B cell (primary cell): ENCODE data around the gene SLC29A3. TPM values are rescaled to one million over a fixed set of nuclear protein-coding genes. Genes with fewer than 3 reads are reported as not detected.
A peak's percentile ranks its signal among the peaks of the same experiment; 100 is the strongest.

Source experiments
- ATAC-seq: fragments of 200-7000 bp; cut with Tn5 transposase; one replicate; pipeline ENCODE4 v1.10.0; 2021; ENCODE audit warnings: low read depth, mild to moderate bottlenecking, moderate number of reproducible peaks, moderate library complexity
- CTCF ChIA-PET: fragments of 350-600 bp; sonication (Branson Sonifier 250); formaldehyde crosslinking; loops from one replicate; lab custom pipeline; 2021; ENCODE audit warnings: antibody characterized with exemption, inconsistent platforms; lab: Charles Lee
- POLR2A ChIA-PET: fragments of 350-600 bp; sonication (Branson Sonifier 250); formaldehyde crosslinking; loops from one replicate; lab custom pipeline; 2021; ENCODE audit warnings: antibody characterized with exemption; lab: Charles Lee
- DNase-seq: peaks from one replicate; pipeline ENCODE4 v3.0.0; 2013
- H2AFZ ChIP-seq: 2 replicates; pipeline ENCODE4 v1.6.1; 2012; ENCODE audit warnings: mild to moderate bottlenecking, low read depth, low read length; ENCODE audit not compliant: insufficient read depth, poor library complexity, severe bottlenecking
- H3K27ac ChIP-seq, 2 donors: 1 replicate in 1 of 2; 2 replicates in 1 of 2; pipeline ENCODE4 v1.5.1; 2012 to 2013; ENCODE audit warnings: low read length in 2 of 2, mild to moderate bottlenecking in 2 of 2, moderate library complexity in 1 of 2
- H3K27me3 ChIP-seq, 4 experiments: fragments of 200-600 bp in 1 of 4; sonication (generic) in 1 of 4; replicated peaks in 1 of 4; 1 replicate in 2 of 4; 2 replicates in 2 of 4; pipeline versions ENCODE4 v1.6.1 to v1.7.0; 2013 to 2016; ENCODE audit warnings: low read length in 3 of 4, mild to moderate bottlenecking in 2 of 4, mixed read lengths in 1 of 4, moderate library complexity in 1 of 4; ENCODE audit not compliant: insufficient read depth in 4 of 4, control insufficient read depth in 3 of 4; ENCODE audit errors: control extremely low read depth in 1 of 4
- H3K36me3 ChIP-seq, 2 experiments: replicated peaks in 1 of 2; 1 replicate in 1 of 2; 2 replicates in 1 of 2; pipeline versions ENCODE4 v1.6.1 to v1.7.1; 2013; ENCODE audit warnings: low read length in 1 of 2; ENCODE audit not compliant: insufficient read depth in 2 of 2, control insufficient read depth in 1 of 2; ENCODE audit errors: control extremely low read depth in 1 of 2, extremely low read depth in 1 of 2
- H3K4me1 ChIP-seq, 2 donors: fragments of 200-600 bp in 1 of 2; sonication (generic) in 1 of 2; 1 replicate in 1 of 2; 2 replicates in 1 of 2; pipeline versions ENCODE4 v1.5.1 to v1.6.1; 2013 to 2017; ENCODE audit warnings: low read length in 2 of 2; ENCODE audit not compliant: control insufficient read depth in 2 of 2, insufficient read depth in 2 of 2
- H3K4me2 ChIP-seq: replicated peaks from 2 replicates; pipeline ENCODE3; 2012; ENCODE audit warnings: mild to moderate bottlenecking, low read depth, low read length; ENCODE audit not compliant: poor library complexity, severe bottlenecking
- H3K4me3 ChIP-seq, 5 experiments: fragments of 200-600 bp in 1 of 5; sonication (generic) in 1 of 5; 1 replicate in 3 of 5; 2 replicates in 2 of 5; pipeline versions ENCODE4 v1.5.1 to v1.7.0; 2011 to 2016; ENCODE audit warnings: low read length in 4 of 5, mild to moderate bottlenecking in 4 of 5, low read depth in 2 of 5, control low read depth in 1 of 5, moderate library complexity in 1 of 5; ENCODE audit not compliant: insufficient read depth in 1 of 5; ENCODE audit errors: control extremely low read depth in 1 of 5, extremely low read depth in 1 of 5
- H3K79me2 ChIP-seq: fragments of 200-600 bp; sonication (generic); one replicate; pipeline ENCODE4 v1.6.0; 2016; ENCODE audit warnings: low read length; ENCODE audit not compliant: control insufficient read depth, insufficient read depth
- H3K9ac ChIP-seq: fragments of 200-600 bp; sonication (generic); 2 replicates; pipeline ENCODE4 v1.6.1; 2017; ENCODE audit warnings: mild to moderate bottlenecking, low read length, moderate library complexity
- H3K9me3 ChIP-seq, 3 donors: one replicate each; pipeline versions ENCODE4 v1.6.1 to v1.7.1; 2013; ENCODE audit warnings: low read length in 2 of 3; ENCODE audit not compliant: control insufficient read depth in 2 of 3, insufficient read depth in 1 of 3; ENCODE audit errors: control extremely low read depth in 1 of 3
- H4K20me1 ChIP-seq: 2 replicates; pipeline ENCODE4 v1.6.0; 2012; ENCODE audit warnings: mild to moderate bottlenecking, low read length; ENCODE audit not compliant: insufficient read depth, control insufficient read depth, poor library complexity, severe bottlenecking
- H3K27ac Mint-ChIP-seq: one replicate; pipeline ENCODE4 v1.8.0; 2021; ENCODE audit warnings: mixed read lengths
- H3K27me3 Mint-ChIP-seq: one replicate; pipeline ENCODE4 v1.8.0; 2021; ENCODE audit warnings: mixed read lengths
- H3K4me1 Mint-ChIP-seq: one replicate; pipeline ENCODE4 v1.8.0; 2021; ENCODE audit warnings: mixed read lengths
- H3K4me3 Mint-ChIP-seq: one replicate; pipeline ENCODE4 v1.8.0; 2021; ENCODE audit warnings: mixed read lengths
- H3K9me3 Mint-ChIP-seq: one replicate; pipeline ENCODE4 v1.8.0; 2022; ENCODE audit warnings: mixed read lengths; ENCODE audit not compliant: insufficient read depth
- EZH2 ChIP-seq: IDR thresholded peaks from 2 replicates; pipeline ENCODE4 v1.6.1; 2012; ENCODE audit warnings: borderline replicate concordance, low read depth, mild to moderate bottlenecking, moderate library complexity, low read length; ENCODE audit not compliant: insufficient read depth, poor library complexity, severe bottlenecking
- WGBS: methylation state at CpG from one replicate; pipeline ENCODE4 v1.1.5; 2013; ENCODE audit warnings: missing lambda C conversion rate; ENCODE audit not compliant: insufficient coverage; 5-methylcytosine and 5-hydroxymethylcytosine counted together
- intact Hi-C: fragments of 100-400 bp; cut with micrococcal nuclease; formaldehyde crosslinking; loops from one replicate; pipeline ENCODE4 v1.10.0; 2022
- polyA plus RNA-seq: library from polyadenylated mRNA; depleted of rRNA; stranded (reverse); fragments of >200 nt; gene quantifications from 2 replicates; pipeline ENCODE4 v1.2.3, GENCODE V29; 2012
- total RNA-seq, 2 donors: library from RNA; stranded (reverse); fragments of 120-200 nt in 1 of 2; gene quantifications; 1 replicate in 1 of 2; 2 replicates in 1 of 2; pipeline versions ENCODE4 v1.2.3 to v1.2.4, GENCODE V29; 2013 to 2022
- TF ChIP-seq, protein P1 (sequence below): fragments of 200-600 bp; IDR thresholded peaks from one replicate; pipeline ENCODE4 v1.8.0; 2022; ENCODE audit warnings: antibody characterized with exemption, mild to moderate bottlenecking

The SLC29A3 gene
- total and polyA plus RNA-seq, 2 donors (not counting 1 experiment from before 2014, with no cell fraction given): 4.5 to 8.2 TPM

DNA sequence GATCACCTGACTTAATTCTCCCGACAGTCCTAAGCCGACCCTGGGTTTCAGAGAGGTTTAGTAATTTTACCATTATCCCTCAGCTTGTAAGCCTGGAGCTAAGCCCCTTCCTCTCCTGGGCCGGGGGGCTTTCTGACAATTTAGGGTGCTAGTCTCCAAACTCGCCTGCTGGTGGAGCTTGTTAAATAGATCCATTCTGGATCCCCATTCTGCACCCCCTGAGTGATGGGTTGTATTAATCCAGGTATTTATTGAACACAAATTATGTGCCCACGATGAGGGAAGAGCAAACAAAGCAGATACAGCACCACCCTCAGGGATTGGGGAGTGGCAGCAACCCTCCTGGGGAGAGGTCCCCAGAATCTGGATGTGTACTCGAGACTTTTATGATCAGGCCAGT is 1.3 kb upstream of the SLC29A3 start:
- Histone ChIP-seq H3K9ac (no peak overlapping the region), H3K27me3 (peaks cover 0 to 4% (median 0%) of the 10 kb centered on the region in 4 experiments), H2AFZ (no peak overlapping the region), H3K36me3 (no peaks in the 10 kb centered on the region), H3K4me3 (no peak overlapping the region), H3K4me2 (no peak overlapping the region), H3K79me2 (no peaks in the 10 kb centered on the region), H3K27ac (no peak overlapping the region), H4K20me1 (no peaks in the 10 kb centered on the region), H3K9me3 (no peaks in the 10 kb centered on the region), H3K4me1 (peaks cover 8 to 20% of the 10 kb centered on the region in 2 donors)
- Mint-ChIP-seq H3K9me3 (no peaks in the 10 kb centered on the region), H3K4me3 (peak overlapping the region; percentile 49), H3K27ac (no peak overlapping the region), H3K4me1 (peaks cover 18% of the 10 kb centered on the region), H3K27me3 (peaks cover 7% of the 10 kb centered on the region)
- WGBS: 100% methylated on average over 1 of the region's 6 CpGs
- no peak for ATAC-seq
- TF ChIP-seq EZH2: no peak
- TF ChIP-seq, protein P1, sequence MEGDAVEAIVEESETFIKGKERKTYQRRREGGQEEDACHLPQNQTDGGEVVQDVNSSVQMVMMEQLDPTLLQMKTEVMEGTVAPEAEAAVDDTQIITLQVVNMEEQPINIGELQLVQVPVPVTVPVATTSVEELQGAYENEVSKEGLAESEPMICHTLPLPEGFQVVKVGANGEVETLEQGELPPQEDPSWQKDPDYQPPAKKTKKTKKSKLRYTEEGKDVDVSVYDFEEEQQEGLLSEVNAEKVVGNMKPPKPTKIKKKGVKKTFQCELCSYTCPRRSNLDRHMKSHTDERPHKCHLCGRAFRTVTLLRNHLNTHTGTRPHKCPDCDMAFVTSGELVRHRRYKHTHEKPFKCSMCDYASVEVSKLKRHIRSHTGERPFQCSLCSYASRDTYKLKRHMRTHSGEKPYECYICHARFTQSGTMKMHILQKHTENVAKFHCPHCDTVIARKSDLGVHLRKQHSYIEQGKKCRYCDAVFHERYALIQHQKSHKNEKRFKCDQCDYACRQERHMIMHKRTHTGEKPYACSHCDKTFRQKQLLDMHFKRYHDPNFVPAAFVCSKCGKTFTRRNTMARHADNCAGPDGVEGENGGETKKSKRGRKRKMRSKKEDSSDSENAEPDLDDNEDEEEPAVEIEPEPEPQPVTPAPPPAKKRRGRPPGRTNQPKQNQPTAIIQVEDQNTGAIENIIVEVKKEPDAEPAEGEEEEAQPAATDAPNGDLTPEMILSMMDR: no peak
- intact Hi-C loops: no loop called here
- DNase-seq: no peak
- CTCF ChIA-PET: interaction anchor here (1.4 to 11.1 kb wide), 11 partner anchors 14 to 579 kb away, joined by 3 to 186 read pairs (median 23); no protein-coding TSS in a partner anchor
- POLR2A ChIA-PET: no interaction called here

DNA sequence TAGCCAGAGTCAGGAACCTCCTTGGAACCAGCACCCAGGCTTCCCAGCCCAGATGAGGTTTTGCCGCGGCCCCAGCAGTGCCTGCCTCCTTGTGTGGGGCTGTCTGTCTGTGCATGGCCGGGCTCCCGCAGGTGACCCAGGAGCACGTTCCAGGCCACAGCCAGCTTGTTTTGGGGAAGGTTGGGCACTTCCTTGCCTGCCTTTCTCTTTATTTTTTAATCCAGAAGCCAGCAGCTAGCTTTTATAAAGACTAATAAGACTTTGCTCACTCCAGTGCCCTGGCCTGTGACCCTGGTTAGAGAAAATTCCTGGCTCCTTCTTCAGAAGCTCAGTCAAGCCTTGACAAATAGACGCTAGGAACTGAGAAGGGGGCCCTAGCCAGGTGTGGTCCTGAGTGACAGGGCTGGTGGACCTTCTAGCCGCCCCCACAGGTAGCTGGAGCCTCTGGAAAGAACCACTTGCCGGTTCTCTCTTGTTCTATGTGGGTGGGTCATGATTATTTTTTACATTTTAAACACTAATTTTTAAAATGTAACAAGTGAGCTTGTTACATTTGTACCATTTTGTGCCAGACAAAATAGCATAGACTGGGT is 837 bp downstream of the SLC29A3 start:
- Mint-ChIP-seq H3K4me1 (peaks cover 13% of the 10 kb centered on the region), H3K27me3 (no peaks in the 10 kb centered on the region), H3K4me3 (peak overlapping the region; percentile 99), H3K27ac (peak overlapping the region; percentile 94), H3K9me3 (no peaks in the 10 kb centered on the region)
- intact Hi-C loops: loop anchor here (1.0 kb wide), 7 partner anchors 52 to 492 kb away; partner anchors contain the start of gene VSIR
- peak overlapping the region; percentile 81 for H3K4me2 ChIP-seq
- H4K20me1 ChIP-seq: no peaks in the 10 kb centered on the region
- 21% methylated on average over 6 of the region's 8 CpGs for WGBS
- ATAC-seq: no peak
- H3K36me3 ChIP-seq: peaks cover 0 to 2% of the 10 kb centered on the region in 2 experiments
- no peaks in the 10 kb centered on the region for H3K9me3 ChIP-seq
- peaks cover 6 to 14% of the 10 kb centered on the region in 2 donors for H3K4me1 ChIP-seq
- no peaks in the 10 kb centered on the region for H3K79me2 ChIP-seq
- H3K27ac ChIP-seq: peak overlapping the region in 1 of 2 donors; percentile 72
- TF ChIP-seq, protein P1: peak; percentile 5
- no peak for TF ChIP-seq EZH2
- ChIA-PET CTCF (interaction anchor here (0.6 to 11.1 kb wide), 23 partner anchors 9 to 729 kb away, joined by 3 to 186 read pairs (median 5); no protein-coding TSS in a partner anchor), POLR2A (interaction anchor here (1.2 to 2.0 kb wide), 3 partner anchors 52 to 389 kb away, joined by 3 to 5 read pairs (median 4); no protein-coding TSS in a partner anchor)
- peak overlapping the region; percentile 99 for H2AFZ ChIP-seq
- H3K4me3 ChIP-seq: peak overlapping the region in 4 of 5 experiments; percentile 73 to 84 (median 78)
- DNase-seq: no peak
- peak overlapping the region; percentile 80 for H3K9ac ChIP-seq
- no peaks in the 10 kb centered on the region for H3K27me3 ChIP-seq
